GM23338 (cell line): ENCODE measurements around the gene FGGY. TPM values are rescaled to one million over a fixed set of nuclear protein-coding genes. Genes with fewer than 3 reads are reported as not detected.

Experiments used
- ATAC-seq: fragments of 200-7000 bp; cut with Tn5 transposase; 3 replicates; pipeline ENCODE4 v1.9.1; 2020
- DNase-seq: peaks from one replicate; pipeline ENCODE4 v3.0.0-alpha.2; 2015; ENCODE audit warnings: low spot score
- H2AFZ ChIP-seq: fragments of 200-600 bp; sonication (generic); 2 replicates; pipeline ENCODE4 v1.8.0; 2016; ENCODE audit warnings: antibody characterized with exemption, mild to moderate bottlenecking, moderate library complexity
- H3F3A ChIP-seq: fragments of 200-600 bp; sonication (generic); replicated peaks from 2 replicates; pipeline ENCODE4 v1.8.0; 2017; ENCODE audit warnings: antibody characterized with exemption, mixed run types, low read depth
- H3K27ac ChIP-seq: fragments of 200-600 bp; sonication (generic); 2 replicates; pipeline ENCODE4 v1.6.1; 2016; ENCODE audit warnings: low read depth
- H3K27me3 ChIP-seq: fragments of 200-600 bp; sonication (generic); 2 replicates; pipeline ENCODE4 v1.8.0; 2016; ENCODE audit warnings: mild to moderate bottlenecking, mixed run types, moderate library complexity; ENCODE audit not compliant: insufficient read depth
- H3K36me3 ChIP-seq: fragments of 200-600 bp; sonication (generic); 2 replicates; pipeline ENCODE4 v1.8.0; 2016; ENCODE audit warnings: mild to moderate bottlenecking; ENCODE audit not compliant: insufficient read depth
- H3K4me1 ChIP-seq: fragments of 200-600 bp; sonication (generic); 2 replicates; pipeline ENCODE4 v1.8.0; 2016; ENCODE audit warnings: mild to moderate bottlenecking, moderate library complexity; ENCODE audit not compliant: insufficient read depth
- H3K4me2 ChIP-seq: fragments of 200-600 bp; sonication (generic); 2 replicates; pipeline ENCODE4 v1.7.1; 2017; ENCODE audit warnings: mixed run types
- H3K4me3 ChIP-seq: fragments of 200-600 bp; sonication (generic); 2 replicates; pipeline ENCODE4 v1.6.1; 2016; ENCODE audit warnings: mixed run types
- H3K79me2 ChIP-seq: fragments of 200-600 bp; sonication (generic); replicated peaks from 2 replicates; pipeline ENCODE4 v1.8.0; 2017; ENCODE audit warnings: mild to moderate bottlenecking; ENCODE audit not compliant: insufficient read depth
- H3K9me2 ChIP-seq: fragments of 200-600 bp; sonication (generic); 2 replicates; pipeline ENCODE4 v1.8.0; 2017; ENCODE audit not compliant: insufficient read depth
- H4K20me1 ChIP-seq: fragments of 200-600 bp; sonication (generic); replicated peaks from 2 replicates; pipeline ENCODE4 v1.8.0; 2017; ENCODE audit warnings: mild to moderate bottlenecking; ENCODE audit not compliant: insufficient read depth
- H3K27ac Mint-ChIP-seq: 2 replicates; pipeline ENCODE4 v1.8.0; 2020; ENCODE audit warnings: inconsistent platforms, mild to moderate bottlenecking, moderate library complexity, mixed read lengths
- H3K27me3 Mint-ChIP-seq: 3 replicates; pipeline ENCODE4 v1.8.0; 2022; ENCODE audit warnings: low read depth, mild to moderate bottlenecking, moderate library complexity, mixed read lengths, inconsistent platforms; ENCODE audit not compliant: insufficient read depth, poor library complexity
- H3K36me3 Mint-ChIP-seq: 3 replicates; pipeline ENCODE4 v1.8.0; 2021; ENCODE audit warnings: low read depth, mild to moderate bottlenecking, inconsistent platforms, moderate library complexity, mixed read lengths
- H3K4me1 Mint-ChIP-seq: 3 replicates; pipeline ENCODE4 v1.8.0; 2020; ENCODE audit warnings: mild to moderate bottlenecking, inconsistent platforms, mixed read lengths
- H3K4me3 Mint-ChIP-seq: 3 replicates; pipeline ENCODE4 v1.8.0; 2021; ENCODE audit warnings: moderate library complexity, mild to moderate bottlenecking, inconsistent platforms, mixed read lengths
- H3K9me3 Mint-ChIP-seq: 3 replicates; pipeline ENCODE4 v1.8.0; 2020; ENCODE audit warnings: moderate library complexity, mild to moderate bottlenecking, inconsistent platforms, mixed read lengths
- CREB1 ChIP-seq: fragments of 250-450 bp; sonication (Bioruptor Pico); IDR thresholded peaks from 2 replicates; pipeline ENCODE4 v1.5.0; 2020; ENCODE audit warnings: low read depth, mild to moderate bottlenecking, moderate library complexity
- CTCF ChIP-seq, 2 experiments: fragments of 200-600 bp in 1 of 2; sonication (generic) in 1 of 2; conservative IDR thresholded peaks; 2 replicates each; pipeline versions ENCODE4 v1.5.1 to v1.6.1; 2016 to 2017; ENCODE audit warnings: antibody characterized with exemption in 2 of 2, low read depth in 2 of 2, mild to moderate bottlenecking in 2 of 2, moderate library complexity in 1 of 2
- ETS1 ChIP-seq: IDR thresholded peaks from 2 replicates; pipeline ENCODE4 v1.6.1; 2016; ENCODE audit warnings: antibody characterized with exemption
- EZH2 ChIP-seq: fragments of 200-600 bp; sonication (generic); IDR thresholded peaks from one replicate; pipeline ENCODE4 v1.8.0; 2017; ENCODE audit warnings: antibody characterized with exemption, mild to moderate bottlenecking, low read depth; ENCODE audit not compliant: unreplicated experiment
- EZH2phosphoT487 ChIP-seq: fragments of 200-600 bp; sonication (generic); IDR thresholded peaks from one replicate; pipeline ENCODE4 v1.8.1; 2018; ENCODE audit warnings: antibody characterized with exemption; ENCODE audit not compliant: unreplicated experiment
- JUNB ChIP-seq: IDR thresholded peaks from one replicate; pipeline ENCODE4 v1.6.1; 2016; ENCODE audit warnings: antibody characterized with exemption; ENCODE audit not compliant: unreplicated experiment
- NANOG ChIP-seq: IDR thresholded peaks from 2 replicates; pipeline ENCODE4 v1.6.1; 2016; ENCODE audit warnings: antibody characterized with exemption, borderline replicate concordance
- POLR2AphosphoS5 ChIP-seq: IDR thresholded peaks from 2 replicates; pipeline ENCODE4 v1.6.1; 2016; ENCODE audit warnings: antibody characterized with exemption, low read depth
- REST ChIP-seq: IDR thresholded peaks from one replicate; pipeline ENCODE4 v1.6.1; 2018; ENCODE audit warnings: antibody characterized with exemption; ENCODE audit not compliant: unreplicated experiment
- STAT1 ChIP-seq: IDR thresholded peaks from one replicate; pipeline ENCODE4 v1.6.1; 2016; ENCODE audit warnings: antibody characterized with exemption; ENCODE audit not compliant: unreplicated experiment
- ZNF114 ChIP-seq: fragments of 250-450 bp; sonication (Bioruptor Pico); IDR thresholded peaks from 2 replicates; pipeline ENCODE4 v1.5.0; 2020; ENCODE audit warnings: mild to moderate bottlenecking, moderate library complexity
- ZNF331 ChIP-seq: fragments of 250-450 bp; sonication (Bioruptor Pico); IDR thresholded peaks from 2 replicates; pipeline ENCODE4 v1.5.0; 2020; ENCODE audit warnings: low read depth, mild to moderate bottlenecking, moderate library complexity
- ZNF462 ChIP-seq: fragments of 250-450 bp; sonication (Bioruptor Pico); IDR thresholded peaks from 2 replicates; pipeline ENCODE4 v1.5.0; 2020; ENCODE audit warnings: mild to moderate bottlenecking, moderate library complexity
- polyA plus RNA-seq: library from polyadenylated mRNA; unstranded; fragments of >200 nt; fragmentation: Nextera tagmentation; extraction: Ambion mirVana; gene quantifications from 2 replicates; pipeline ENCODE4 v1.2.1, GENCODE V29; 2016
- total RNA-seq: library from RNA; depleted of rRNA; stranded (reverse); fragments of >200 nt; shearing (Covaris generic); gene quantifications from 2 replicates; pipeline ENCODE4 v1.2.3, GENCODE V29; 2014

Gene FGGY
- total and polyA plus RNA-seq, 2 experiments from 2014 or later, result 10.9 to 21.4 TPM

- TF ChIP-seq EZH2, result no peak
Observed at GRCh38 chr1:59766227-59766855, 469.4 kb downstream of the FGGY start (continued).

- H3K9me2 ChIP-seq, result 0 out of 2 replicates have a peak, but pooled peaks cover 3% of the 10 kb centered on the region
- H3F3A ChIP-seq, result no peaks in the 10 kb centered on the region
- no peaks in the 10 kb centered on the region for H3K36me3 ChIP-seq
- H3K4me2 ChIP-seq, result no peak overlapping the region
- H3K27ac Mint-ChIP-seq, result no peak overlapping the region
- H3K4me3 Mint-ChIP-seq, result no peak overlapping the region
- no peaks in the 10 kb centered on the region for H3K27me3 Mint-ChIP-seq
- ATAC-seq (no peak), DNase-seq (no peak)
- no peak overlapping the region for H2AFZ ChIP-seq
- TF ChIP-seq ZNF462 (CRISPR knock-in tag) (no peak), EZH2phosphoT487 (no peak), EZH2 (no peak), REST (no peak), ZNF114 (CRISPR knock-in tag) (no peak), CREB1 (no peak), JUNB (no peak), CTCF (conservative IDR thresholded peaks at IDR 0.05; ENCODE audit: low read depth in 2 of 2) (no peak), NANOG (no peak), ETS1 (no peak), POLR2AphosphoS5 (no peak), ZNF331 (CRISPR knock-in tag) (no peak), STAT1 (no peak)
- H3K4me1 ChIP-seq, result peaks cover 25% of the 10 kb centered on the region
- H3K27ac ChIP-seq, result no peak overlapping the region
- H3K4me1 Mint-ChIP-seq, result peaks cover 14% of the 10 kb centered on the region
- H3K4me3 ChIP-seq, result no peak overlapping the region
- H3K9me3 Mint-ChIP-seq, result no peaks in the 10 kb centered on the region
- no peaks in the 10 kb centered on the region for H4K20me1 ChIP-seq
- no peaks in the 10 kb centered on the region for H3K27me3 ChIP-seq
- no peaks in the 10 kb centered on the region for H3K36me3 Mint-ChIP-seq
- H3K79me2 ChIP-seq, result no peaks in the 10 kb centered on the region
Observed at GRCh38 chr1:59767119-59767518, 470.2 kb downstream of the FGGY start.
